HuH-7 (cell line): ENCODE measurements around the gene PPP4R2.
"Not testable (repeated sequence)": the region's sequence is repeated elsewhere in the genome, so short reads cannot be mapped to it uniquely, and the experiment has no call there.

Experiments
- DNase-seq: peaks from one replicate; pipeline ENCODE4 v3.0.0; 2011; ENCODE audit warnings: low spot score

The PPP4R2 gene

DNA sequence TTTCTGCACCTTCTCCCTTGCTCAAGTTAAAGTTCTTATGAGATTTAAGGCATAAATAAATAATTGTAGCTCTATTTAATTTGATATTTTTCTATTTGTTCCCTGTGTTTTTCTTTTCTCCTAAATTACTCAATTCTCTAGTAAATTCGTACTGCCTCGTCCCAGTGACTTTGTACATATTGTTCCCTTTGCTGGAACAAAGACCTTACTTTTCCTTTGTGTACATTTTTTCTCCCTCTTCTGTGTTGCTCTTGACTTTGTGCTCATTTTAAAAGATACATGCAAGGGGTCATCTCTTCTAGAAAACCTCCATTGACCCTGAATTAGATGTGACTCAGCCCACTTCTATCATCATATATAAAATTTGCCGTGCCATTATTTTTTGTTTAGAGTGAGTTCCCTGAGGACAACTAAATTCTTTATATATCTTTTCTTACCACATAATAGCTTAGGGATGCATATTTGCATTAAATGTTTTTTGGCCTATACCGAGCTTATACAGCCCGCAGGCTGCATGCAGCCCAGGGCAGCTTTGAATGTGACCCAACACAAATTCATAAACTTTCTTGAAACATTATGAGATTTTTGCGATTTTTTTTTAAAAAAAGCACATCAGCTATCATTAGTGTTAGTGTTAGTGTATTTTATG, 29.6 kb downstream of the PPP4R2 start:
- DNase-seq: no peak

DNA sequence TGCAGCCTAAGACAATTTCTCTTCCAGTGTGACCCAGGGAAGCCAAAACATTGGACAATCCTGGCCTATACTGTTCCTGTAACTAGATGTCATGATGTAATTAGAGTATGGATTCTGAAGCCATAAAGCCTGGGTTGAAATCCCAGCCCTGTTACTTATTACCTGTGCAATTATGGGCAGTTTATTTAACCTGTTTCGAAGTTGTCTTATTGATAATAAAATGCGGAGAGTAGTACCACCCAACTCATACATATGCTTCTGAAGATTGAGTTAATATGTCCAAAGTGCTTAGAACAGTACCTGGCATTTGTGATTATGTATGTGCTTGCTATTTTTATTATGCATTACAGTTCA, 30.1 kb downstream of the PPP4R2 start:
- no peak for DNase-seq

DNA sequence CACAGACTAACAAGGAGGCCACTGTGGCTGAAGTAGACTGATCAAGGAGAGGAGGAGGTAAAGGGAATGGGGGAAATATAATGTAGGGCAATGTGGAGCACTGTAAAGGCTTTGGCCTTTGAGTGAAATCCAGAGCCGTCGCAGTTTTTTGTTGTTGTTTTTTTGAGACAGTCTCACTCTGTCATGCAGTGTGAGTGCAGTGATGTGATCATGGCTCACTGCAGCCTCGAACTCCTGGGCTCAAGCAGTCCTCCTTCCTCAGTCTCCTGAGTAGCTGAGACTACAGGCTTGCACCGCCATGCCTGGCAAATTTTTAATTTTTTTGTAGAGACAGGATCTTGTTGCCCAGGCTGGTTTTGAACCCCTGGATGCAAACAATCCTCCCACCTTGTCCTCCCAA, 32.2 kb downstream of the PPP4R2 start:
- no peak for DNase-seq

DNA sequence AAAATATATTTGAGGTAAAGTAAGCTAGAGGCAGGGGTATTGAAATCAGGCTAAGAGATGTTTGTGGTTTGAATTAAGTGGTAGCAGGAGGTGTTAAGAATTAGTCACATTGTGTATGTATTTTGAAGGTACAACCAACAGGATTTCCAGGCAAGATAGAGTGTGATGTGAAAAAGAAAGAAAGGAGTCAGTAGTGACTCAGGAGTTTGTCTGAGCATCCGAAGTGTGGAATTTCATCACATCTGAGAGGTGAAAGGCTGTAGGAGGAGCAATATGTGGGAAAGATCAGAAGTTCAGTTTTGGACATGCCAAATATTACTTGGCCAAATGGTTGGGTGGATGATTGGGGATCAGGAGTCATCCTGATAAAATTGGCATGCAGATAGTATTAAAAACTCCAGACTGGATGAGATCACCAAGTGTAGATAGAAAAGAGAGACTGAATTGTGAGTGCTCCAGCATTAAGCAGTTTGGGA, 32.7 kb downstream of the PPP4R2 start:
- no peak for DNase-seq

DNA sequence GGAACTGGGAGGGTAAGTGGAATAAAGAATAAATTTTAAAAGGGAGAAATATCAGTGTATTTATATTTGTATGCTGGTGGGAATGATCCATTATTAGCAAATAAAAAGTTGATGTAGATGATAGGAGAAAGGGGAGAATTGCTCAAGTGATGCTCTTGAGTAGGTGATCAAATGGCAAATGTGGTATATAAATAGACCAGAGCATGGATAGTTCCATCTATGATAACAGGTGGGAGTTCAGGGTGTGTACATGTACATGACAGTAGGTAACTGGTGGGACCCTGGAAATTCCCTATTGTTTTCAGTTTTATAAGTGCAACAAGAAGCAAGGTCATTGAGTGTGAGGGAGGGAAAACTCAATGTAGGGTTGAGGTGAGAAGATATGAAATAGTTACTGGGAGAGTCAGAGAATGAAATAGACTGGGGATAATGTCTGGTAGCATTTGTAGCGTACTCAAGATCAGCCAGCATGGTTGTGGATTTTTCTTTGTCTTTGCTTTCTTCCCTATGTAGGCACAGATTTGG, 33.5 kb downstream of the PPP4R2 start:
- no peak for DNase-seq

DNA sequence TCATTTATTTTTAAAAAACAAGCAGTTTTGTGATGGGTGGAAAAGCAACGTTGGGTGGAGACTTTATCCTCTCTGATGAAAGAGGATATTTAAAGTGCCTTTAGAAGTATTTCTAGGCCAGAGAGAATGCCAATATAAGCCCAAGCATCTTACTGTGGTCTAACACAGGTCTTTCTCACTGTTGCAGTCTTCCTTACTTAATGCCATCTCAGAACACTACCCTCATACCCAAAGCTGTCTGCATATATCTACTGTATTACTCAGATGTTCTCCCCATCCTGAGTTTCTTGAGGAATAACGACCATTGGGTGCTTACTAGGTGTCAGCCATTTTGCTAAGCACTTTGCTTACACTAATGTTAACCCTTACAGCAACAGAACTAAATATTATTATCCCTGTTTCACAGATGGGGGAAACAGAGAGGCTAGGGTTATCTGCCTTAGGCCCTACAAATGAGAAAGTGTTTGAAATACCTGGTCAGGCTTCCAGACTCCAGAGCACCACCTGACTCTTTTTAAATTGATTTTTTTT, 35.0 kb downstream of the PPP4R2 start:
- no peak for DNase-seq

DNA sequence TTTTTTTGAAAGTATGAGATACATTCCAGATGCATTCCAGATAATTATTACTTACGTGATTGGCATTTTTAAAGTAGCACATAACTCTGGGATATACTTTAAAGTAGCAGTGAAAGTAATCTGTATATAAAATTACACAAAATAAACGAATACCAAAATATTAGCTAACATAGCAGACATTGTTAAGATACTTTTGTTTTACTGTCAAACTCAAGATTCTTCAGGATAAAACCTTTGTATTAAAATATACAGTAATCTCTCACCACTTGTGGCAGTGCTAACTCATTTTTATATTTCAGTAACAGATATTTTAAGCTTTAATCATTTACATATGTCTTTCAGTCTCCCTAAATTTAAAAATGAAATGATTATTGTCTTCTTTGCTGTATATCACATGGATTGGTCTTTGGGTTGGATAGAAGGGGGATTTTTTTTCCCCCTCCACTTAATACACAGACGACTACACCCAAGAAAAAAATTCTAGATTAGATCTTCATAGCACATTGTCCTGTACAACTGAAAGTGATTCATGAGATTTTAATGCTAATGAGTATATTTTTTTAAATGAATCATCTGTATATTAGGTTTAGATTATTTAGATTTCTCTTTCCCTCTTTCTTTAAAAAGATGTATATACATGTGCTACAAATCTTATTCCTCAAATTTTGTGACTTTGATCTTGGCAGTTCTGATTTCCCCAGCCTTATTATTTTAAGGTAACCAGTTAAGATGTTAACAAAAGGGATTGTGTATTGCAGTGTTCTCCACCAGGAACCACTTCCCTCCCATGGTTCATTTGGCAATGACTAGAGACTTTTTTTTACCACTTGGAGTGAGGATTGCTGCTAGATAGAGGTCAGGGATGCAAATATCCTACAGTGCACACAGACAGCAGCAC, 40.3 kb downstream of the PPP4R2 start:
- DNase-seq: no peak

DNA sequence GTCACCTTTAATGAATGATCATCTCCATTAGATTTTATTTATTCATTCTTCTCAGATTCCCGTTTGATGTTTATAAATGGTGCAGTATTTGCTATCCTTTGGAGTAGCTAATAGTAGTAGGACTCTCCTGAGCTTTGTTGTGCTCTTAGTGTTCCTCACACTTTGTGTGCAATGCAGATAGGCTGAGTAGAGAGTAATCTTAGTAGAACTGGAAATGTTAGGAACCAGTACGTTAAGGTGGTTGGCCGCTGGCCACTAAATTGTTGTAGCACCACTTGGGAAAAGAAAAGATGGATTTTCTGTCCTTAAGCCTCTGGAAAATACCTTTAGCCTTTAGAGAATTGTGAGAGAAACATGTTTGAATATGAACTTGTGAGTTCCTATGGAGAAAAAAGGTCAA, 44.9 kb downstream of the PPP4R2 start:
- no peak for DNase-seq

DNA sequence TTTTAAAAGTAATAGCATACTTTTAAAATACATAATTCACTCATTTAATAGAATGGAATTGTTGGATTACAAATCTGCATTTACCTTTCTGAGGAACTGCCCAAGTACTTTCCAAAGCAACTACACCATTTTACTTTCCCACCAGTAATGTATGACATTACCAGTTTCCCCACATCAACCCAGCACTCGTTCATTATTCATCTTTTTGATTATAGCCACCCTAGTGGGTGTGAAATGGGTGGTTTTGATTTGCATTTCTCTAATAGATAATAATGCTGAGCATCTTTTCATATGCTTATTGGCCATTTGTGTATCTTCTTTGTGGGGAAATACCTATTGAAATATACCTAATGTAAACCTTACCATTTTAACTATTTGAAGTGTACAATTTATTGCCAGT, 46.8 kb downstream of the PPP4R2 start:
- no peak for DNase-seq

DNA sequence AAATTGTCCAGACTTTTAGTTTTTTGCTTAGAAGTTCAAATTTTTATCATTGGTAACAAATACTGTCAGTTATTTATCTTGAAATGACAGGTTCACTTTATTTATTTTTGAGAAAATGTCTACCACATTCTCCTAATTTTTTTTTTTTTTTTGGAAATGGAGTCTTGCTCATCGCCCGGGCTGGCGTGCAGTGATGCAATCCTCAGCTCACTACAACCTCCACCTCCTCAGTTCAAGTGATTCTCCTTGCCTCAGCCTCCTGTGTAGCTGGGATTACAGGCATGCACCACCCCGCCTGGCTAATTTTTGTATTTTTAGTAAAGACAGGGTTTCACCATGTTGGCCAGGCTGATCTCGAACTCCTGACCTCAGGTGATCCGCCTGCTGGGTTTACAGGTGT, 48.8 kb downstream of the PPP4R2 start:
- no peak for DNase-seq

DNA sequence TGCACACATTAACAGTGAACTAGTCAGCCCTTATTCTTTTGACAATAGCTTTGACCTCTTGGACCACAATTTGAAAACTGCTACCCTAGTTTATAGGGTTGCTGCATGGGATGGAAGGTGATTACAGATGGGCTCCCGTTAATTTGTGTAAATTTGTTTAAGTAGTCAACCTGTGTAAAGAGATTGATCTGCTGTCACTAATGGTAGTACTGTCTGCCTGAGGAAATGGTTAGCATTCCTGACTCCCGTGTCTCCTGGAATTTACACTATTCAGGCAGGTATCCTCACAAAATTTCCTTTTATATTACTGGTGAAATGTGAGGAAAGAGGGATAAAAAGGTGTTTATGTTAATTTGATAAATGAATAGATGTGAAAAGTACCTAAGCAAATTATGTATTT, 49.6 kb downstream of the PPP4R2 start:
- DNase-seq: no peak

DNA sequence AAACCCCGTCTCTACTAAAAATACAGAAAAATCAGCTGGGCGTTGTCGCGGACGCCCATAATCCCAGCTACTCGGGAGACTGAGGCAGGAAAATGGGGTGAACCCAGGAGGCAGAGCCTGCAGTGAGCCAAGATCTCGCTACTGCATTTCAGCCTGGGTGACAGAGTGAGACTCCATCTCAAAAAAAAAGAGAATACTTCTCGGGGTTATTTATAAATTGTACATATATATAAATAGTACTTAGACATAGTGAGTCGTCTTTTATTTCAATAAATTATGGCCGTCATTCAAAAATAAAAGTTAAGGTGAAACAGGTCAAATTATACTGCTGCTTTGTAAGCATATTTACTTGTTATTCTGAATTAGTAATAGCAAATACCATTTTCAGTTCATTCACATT, 52.7 kb downstream of the PPP4R2 start:
- no peak for DNase-seq

DNA sequence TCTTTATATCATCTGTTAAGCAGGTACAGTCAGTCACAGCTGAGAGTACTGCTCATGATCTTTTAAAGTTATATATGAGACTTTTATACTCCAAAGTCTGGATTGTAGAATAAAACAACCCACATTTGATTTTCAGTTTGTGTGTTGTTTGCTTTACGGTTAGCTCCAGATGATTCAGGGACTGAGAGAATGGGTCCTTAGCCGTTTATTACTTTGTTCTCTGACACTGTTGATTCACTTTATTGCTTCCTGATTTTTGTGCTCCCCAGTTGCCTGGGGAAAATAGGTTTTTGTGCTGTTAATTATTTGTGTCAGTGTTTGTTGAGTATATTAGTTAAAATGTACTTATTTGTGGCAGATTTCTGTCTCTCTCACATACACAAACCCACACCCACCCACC, 56.2 kb downstream of the PPP4R2 start:
- DNase-seq: no peak

DNA sequence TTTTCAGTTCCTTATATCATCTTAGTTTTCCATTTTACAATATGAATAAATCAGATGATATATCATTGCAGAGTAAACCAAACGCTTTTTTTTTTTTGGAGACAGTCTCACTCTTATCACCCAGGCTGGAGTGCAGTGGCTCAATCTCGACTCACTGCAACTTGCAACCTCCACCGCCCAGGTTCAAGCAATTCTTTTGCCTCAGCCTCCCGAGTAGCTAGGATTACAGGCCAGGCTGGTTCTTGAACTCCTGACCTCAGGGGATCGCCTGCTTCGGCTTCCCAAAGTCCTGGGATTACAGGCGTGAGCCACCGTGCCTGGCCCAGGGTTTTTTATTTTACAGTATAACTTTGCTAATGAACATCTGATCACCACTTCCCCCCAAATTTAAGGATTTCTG, 59.0 kb downstream of the PPP4R2 start:
- no peak for DNase-seq

DNA sequence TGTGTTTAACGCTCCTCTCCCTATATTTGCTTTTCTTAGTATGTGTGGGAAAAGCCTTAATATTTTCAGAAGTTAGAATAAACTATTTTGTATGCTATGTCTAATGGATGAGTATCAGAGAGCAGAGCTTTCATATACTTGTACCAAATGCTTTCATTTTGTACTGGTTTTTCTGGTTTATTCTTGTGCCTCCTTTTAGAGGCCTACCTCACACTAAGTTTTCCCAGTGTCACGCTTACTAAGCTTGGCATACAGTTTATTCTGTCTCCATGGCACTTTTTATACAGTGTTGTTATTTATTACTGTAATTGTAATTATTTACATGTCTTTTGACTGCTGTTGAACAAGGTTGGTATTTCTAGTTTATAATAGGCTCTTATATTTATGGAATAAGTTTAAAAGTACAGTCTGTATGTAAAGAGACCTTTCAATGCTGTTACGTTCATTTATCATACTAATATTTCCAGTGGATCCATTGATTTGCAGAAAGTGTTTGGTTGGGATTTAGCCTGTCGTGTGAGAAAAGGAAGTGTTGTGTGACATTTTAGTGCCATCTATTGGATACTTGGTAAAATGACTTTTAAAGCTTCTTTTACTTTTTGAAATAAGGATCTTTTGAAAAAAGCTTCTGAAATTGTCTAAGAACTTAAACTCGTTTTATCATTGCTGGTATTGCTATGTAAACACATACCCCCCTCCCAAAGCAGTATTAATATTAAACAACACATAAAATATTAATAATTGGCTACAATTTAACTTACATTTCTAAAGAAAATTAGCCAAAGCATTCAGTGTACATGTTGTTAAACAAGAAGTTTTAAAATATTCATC, 59.6 kb downstream of the PPP4R2 start:
- DNase-seq: no peak

DNA sequence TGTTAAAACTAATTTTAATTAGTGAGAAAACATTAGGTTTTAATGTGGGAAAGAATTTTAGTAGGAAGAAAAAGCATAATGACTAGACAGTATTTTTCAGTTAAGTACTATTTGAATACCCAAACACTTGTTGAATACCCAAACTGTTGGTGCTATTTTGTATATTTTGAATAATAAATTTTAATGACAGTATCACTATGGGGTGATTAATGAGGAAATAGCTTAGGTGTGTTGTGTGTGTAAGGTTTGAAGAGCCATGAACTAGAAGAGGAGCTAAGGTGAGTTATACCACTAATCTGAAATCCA, 60.2 kb downstream of the PPP4R2 start:
- DNase-seq: no peak

DNA sequence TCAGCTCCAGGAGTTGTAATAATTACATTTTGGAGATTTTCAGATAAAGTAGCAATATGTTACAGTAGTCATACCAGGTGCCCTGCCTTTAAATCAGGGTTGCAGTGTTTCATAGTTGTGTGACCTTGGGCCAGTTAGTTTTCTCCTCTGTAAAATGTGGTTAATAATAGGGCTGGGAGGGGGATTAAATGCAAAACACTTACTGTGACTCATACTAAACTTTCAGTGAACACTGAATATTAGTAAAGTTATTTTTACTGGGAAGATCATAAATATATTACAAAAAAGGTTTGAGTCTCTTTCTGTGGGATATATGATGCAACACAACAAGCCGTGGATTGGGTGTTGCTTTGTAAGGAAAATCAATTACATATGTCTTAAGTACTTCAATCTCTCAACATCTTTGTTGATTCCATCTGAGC, 63.7 kb downstream of the PPP4R2 start:
- no peak for DNase-seq

DNA sequence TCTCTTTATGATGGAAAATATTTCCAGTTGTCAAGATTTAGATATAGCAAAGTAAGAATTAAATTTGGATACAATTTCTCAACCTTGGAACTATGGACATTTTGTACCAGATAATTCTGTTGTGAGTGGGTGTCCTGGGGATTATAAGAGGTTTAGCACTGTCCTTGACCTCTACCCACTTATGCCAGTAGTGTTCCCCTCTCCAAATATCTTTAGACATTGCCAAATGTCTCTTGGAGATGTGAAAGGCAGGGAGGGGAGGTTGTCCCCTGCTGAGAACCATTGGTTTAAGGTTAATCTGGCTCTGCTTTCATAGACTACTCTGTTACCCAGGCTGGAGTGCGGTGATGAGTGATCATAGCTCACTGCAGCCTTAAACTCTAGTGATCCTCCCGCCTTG, 64.8 kb downstream of the PPP4R2 start, which contains the start of gene EBLN2:
TSS of gene EBLN2 (plus strand) at position 244 of the 400 bp plus-strand sequence. CDS start 423 bp downstream, outside the sequence.
- no peak for DNase-seq

DNA sequence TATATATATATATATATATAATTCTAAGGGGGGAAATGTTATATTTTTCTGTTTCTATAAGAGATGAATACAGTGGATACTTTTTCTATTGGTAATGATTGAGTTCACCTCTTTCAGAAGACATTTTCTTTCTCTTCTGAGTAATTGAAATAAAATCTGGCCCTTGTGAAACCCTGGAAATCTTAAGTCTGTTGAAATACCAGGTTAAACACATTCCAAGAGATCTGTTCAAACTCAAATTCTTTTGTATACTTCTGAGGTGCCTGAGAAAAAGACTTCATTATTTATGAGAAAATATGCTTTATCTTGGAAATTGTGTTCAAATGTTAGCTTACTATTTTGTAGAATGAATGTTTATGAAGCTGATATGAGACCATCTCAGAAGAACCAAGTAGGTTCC, 69.6 kb downstream of the PPP4R2 start:
- DNase-seq: not testable (repeated sequence)

DNA sequence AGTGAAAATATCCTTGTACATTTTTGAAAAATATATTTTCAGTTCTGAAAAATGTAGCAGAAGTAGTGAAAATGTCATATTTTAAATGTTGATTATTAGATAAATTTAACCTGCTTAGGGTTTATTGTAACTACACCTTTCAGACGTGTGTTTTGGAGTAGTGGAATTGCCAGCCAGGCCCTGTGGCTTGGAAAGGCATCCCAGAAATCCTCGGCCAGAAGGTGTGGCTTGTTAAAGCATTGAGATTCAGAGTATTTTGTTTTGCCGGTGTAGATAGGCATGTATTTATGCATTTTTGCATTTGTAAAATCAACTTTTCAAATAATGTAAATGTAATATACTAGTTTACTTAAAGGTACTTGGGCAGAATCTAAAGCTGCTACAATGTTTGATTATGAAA, 71.8 kb downstream of the PPP4R2 start:
- DNase-seq: no peak

DNA sequence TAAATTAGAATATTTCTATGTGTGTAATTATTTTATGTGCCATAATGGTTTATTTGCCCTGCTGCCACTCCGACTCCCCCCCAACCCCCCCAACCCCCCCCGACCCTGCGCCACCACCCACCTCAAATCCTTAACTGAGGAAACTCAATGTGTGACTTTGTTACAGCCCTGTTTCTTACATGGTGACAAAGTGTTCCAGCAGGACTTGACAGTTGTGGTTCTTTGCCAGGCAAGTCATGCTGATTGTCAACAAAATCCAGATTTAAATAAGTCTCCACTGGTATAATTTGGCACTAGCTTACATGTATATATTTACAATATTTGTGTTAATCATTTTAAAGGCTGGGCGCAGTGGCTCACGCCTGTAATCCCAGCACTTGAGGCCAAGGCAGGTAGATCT, 72.6 kb downstream of the PPP4R2 start:
- DNase-seq: no peak

DNA sequence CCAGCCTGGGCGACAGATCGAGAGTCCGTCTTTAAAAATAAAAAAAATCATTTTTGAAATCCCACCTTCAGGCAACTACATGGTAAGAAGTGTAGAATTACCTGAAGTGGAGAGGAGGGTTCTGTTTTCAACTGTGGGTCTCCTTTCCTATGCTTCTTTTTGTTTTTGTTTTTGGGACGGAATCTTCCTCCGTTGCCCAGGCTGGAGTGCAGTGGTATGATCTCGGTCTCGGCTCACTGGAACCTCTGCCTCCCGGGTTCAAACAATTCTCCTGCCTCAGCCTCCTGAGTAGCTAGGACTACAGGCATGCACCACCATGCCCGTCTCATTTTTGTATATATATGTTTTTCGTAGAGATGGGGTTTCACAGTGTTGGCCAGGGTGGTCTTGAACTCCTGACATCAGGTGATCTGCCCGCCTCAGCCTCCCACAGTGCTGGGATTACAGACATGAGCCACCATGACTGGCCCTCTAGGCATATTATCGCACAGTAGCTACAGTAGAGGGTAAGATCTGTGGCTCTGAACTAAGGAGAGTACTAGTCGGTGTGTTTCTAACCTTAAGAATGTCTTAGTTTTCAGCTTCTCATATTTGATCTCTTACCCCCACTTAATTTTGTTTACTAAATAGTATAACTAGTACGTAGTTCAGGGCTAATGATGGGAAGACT, 73.3 kb downstream of the PPP4R2 start:
- DNase-seq: no peak
